Measurements from ENCODE around the gene SLC10A4. TPM values are rescaled to one million over a fixed set of nuclear protein-coding genes. Genes with fewer than 3 reads are reported as not detected.
A peak's percentile ranks its signal among the peaks of the same experiment; 100 is the strongest.

SLC10A4 gene
- total and polyA plus RNA-seq, 2 experiments from 2014 or later = 0.23 to 0.36 TPM

DNA sequence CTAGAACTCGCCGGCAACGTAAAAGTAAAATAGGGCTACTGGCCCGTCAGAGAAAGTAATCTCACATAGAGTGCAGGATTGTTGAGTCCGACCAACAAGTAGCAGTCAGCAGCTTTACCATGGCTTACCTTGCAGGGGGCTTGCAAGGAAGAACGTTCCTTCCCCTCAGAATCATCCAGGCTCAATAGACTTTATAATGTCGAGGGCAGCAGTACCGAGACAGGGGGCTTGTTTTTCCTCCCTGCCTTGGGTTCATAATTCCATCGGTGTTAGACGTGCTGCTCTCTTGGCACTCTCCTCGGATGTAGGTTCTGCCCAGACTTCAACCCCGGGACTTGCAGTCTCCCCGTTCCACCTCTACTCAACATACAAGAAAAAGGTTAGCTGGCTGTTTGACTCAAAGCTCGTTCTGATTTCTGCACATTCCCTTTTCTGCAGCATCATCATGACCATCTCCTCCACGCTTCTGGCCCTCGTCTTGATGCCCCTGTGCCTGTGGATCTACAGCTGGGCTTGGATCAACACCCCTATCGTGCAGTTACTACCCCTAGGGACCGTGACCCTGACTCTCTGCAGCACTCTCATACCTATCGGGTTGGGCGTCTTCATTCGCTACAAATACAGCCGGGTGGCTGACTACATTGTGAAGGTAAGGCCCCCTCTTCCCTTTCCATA, 1.5 kb downstream of the SLC10A4 start:
- WGBS (ENCODE audit: low lambda C conversion rate, missing lambda C conversion rate) = 64% methylated on average over 22 of the region's 22 CpGs
- peaks cover 85% of the 10 kb centered on the region for H3K27me3 ChIP-seq
- DNase-seq (ENCODE audit: low spot score) = no peak
- no peak overlapping the region for H3K4me2 ChIP-seq
- H2AFZ ChIP-seq = no peak overlapping the region
- H3K9me2 ChIP-seq (replicated peaks; ENCODE audit: insufficient read depth) = no peaks in the 10 kb centered on the region
- H3K4me1 ChIP-seq (ENCODE audit: insufficient read depth) = no peaks in the 10 kb centered on the region
- H3K36me3 ChIP-seq (replicated peaks; ENCODE audit: insufficient read depth, low read depth) = no peaks in the 10 kb centered on the region
- no peaks in the 10 kb centered on the region for H3K9me3 ChIP-seq (ENCODE audit: low read depth)
- H3K79me2 ChIP-seq = no peaks in the 10 kb centered on the region
- H3K4me3 ChIP-seq = no peak overlapping the region
- no peaks in the 10 kb centered on the region for H4K20me1 ChIP-seq (ENCODE audit: insufficient read depth, poor library complexity, severe bottlenecking)
- no peak for TF ChIP-seq EZH2phosphoT487 (IDR thresholded peaks at IDR 0.05; ENCODE audit: low read depth, severe bottlenecking, unreplicated experiment)
- no peak for TF ChIP-seq EZH2 (IDR thresholded peaks at IDR 0.05; ENCODE audit: borderline replicate concordance)
- TF ChIP-seq, protein P1, sequence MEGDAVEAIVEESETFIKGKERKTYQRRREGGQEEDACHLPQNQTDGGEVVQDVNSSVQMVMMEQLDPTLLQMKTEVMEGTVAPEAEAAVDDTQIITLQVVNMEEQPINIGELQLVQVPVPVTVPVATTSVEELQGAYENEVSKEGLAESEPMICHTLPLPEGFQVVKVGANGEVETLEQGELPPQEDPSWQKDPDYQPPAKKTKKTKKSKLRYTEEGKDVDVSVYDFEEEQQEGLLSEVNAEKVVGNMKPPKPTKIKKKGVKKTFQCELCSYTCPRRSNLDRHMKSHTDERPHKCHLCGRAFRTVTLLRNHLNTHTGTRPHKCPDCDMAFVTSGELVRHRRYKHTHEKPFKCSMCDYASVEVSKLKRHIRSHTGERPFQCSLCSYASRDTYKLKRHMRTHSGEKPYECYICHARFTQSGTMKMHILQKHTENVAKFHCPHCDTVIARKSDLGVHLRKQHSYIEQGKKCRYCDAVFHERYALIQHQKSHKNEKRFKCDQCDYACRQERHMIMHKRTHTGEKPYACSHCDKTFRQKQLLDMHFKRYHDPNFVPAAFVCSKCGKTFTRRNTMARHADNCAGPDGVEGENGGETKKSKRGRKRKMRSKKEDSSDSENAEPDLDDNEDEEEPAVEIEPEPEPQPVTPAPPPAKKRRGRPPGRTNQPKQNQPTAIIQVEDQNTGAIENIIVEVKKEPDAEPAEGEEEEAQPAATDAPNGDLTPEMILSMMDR (IDR thresholded peaks at IDR 0.05; ENCODE audit: poor library complexity) = no peak
- no peak overlapping the region for H3K27ac ChIP-seq

DNA sequence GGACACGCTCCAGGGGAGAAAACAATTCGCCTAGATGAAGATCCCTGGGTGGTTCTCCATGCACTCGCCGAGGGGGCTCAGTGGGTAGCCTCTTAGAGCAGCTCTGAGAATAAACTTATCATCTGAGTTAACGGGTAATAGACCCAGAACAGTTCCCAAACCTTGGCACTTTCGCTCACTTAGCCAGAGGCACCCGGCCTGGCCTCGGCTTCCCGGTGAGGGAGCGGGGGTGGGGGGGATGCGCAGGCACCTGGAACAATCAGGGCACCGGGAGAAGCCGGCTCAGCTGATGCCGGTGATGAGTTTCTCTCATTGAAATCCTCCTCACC, 6.5 kb downstream of the SLC10A4 start:
- Histone ChIP-seq H2AFZ (peak overlapping the region; percentile 49), H3K27me3 (peaks cover 80% of the 10 kb centered on the region), H3K4me3 (peak overlapping the region; percentile 13), H3K27ac (no peak overlapping the region), H3K4me2 (peak overlapping the region; percentile 84), H3K4me1 (ENCODE audit: insufficient read depth) (no peaks in the 10 kb centered on the region), H3K9me3 (ENCODE audit: low read depth) (no peaks in the 10 kb centered on the region), H3K36me3 (replicated peaks; ENCODE audit: insufficient read depth, low read depth) (no peaks in the 10 kb centered on the region), H4K20me1 (ENCODE audit: insufficient read depth, poor library complexity, severe bottlenecking) (no peaks in the 10 kb centered on the region), H3K9me2 (replicated peaks; ENCODE audit: insufficient read depth) (no peaks in the 10 kb centered on the region), H3K79me2 (no peaks in the 10 kb centered on the region)
- TF ChIP-seq, protein P1 (IDR thresholded peaks at IDR 0.05; ENCODE audit: poor library complexity) = no peak
- TF ChIP-seq EZH2 (IDR thresholded peaks at IDR 0.05; ENCODE audit: borderline replicate concordance) (no peak), EZH2phosphoT487 (IDR thresholded peaks at IDR 0.05; ENCODE audit: low read depth, severe bottlenecking, unreplicated experiment) (no peak)
- no peak for DNase-seq (ENCODE audit: low spot score)
- 20% methylated on average over 14 of the region's 14 CpGs for WGBS (ENCODE audit: low lambda C conversion rate, missing lambda C conversion rate)

DNA sequence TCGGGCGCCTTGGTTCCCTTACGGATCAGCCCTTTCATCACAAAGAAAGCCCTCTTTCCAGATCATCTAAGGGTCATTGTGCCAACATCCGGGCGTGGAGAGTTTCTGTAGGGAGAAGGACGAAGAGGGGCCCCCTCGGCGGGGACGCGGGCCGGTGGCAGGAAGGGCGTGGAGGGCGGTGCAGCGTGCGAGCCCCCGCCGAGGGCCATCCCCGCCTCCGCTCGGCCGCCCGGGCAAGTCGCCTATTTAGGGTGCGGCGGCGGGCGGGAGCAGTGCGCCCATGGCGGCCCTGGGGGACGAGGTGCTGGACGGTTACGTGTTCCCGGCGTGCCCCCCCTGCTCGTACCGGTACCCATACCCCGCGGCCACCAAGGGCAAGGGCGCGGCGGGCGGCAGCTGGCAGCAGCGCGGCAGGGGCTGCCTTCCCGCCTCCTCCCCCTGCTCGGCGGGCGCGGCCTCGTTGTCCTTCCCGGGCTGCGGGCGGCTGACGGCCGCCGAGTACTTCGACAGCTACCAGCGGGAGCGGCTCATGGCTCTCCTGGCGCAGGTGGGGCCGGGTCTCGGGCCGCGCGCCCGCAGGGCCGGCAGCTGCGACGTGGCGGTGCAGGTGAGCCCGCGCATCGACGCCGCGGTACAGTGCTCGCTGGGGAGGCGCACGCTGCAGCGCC, 7.0 kb downstream of the SLC10A4 start, which contains the start of gene ZAR1:
Gene ZAR1, plus strand, starts transcription at position 241 of the 668 bp plus-strand sequence. Its CDS starts 40 bp downstream, at position 281.
- peaks cover 75% of the 10 kb centered on the region for H3K27me3 ChIP-seq
- H3K27ac ChIP-seq = no peak within 1 kb of the TSS
- H3K4me1 ChIP-seq (ENCODE audit: insufficient read depth) = no peaks in the 10 kb centered on the region
- TF ChIP-seq EZH2phosphoT487 (IDR thresholded peaks at IDR 0.05; ENCODE audit: low read depth, severe bottlenecking, unreplicated experiment) = peak; percentile 33
- peak; percentile 92 for TF ChIP-seq EZH2 (IDR thresholded peaks at IDR 0.05; ENCODE audit: borderline replicate concordance)
- TF ChIP-seq, protein P1 (IDR thresholded peaks at IDR 0.05; ENCODE audit: poor library complexity) = no peak
- H3K9me3 ChIP-seq (ENCODE audit: low read depth) = no peaks in the 10 kb centered on the region
- H3K36me3 ChIP-seq (replicated peaks; ENCODE audit: insufficient read depth, low read depth) = no peaks in the 10 kb centered on the region
- H4K20me1 ChIP-seq (ENCODE audit: insufficient read depth, poor library complexity, severe bottlenecking) = no peaks in the 10 kb centered on the region
- peak within 1 kb of the TSS; percentile 49 for H2AFZ ChIP-seq
- H3K9me2 ChIP-seq (replicated peaks; ENCODE audit: insufficient read depth) = no peaks in the 10 kb centered on the region
- peak; percentile 19 for DNase-seq (ENCODE audit: low spot score)
- 3% methylated on average over 47 of the region's 80 CpGs for WGBS (ENCODE audit: low lambda C conversion rate, missing lambda C conversion rate)
- no peaks in the 10 kb centered on the region for H3K79me2 ChIP-seq
- peak within 1 kb of the TSS; percentile 13 for H3K4me3 ChIP-seq
- peak within 1 kb of the TSS; percentile 84 for H3K4me2 ChIP-seq

All from hepatocyte (in vitro differentiated cells).